ENCODE results near the gene CARD9. TPM values are rescaled to one million over a fixed set of nuclear protein-coding genes. Genes with fewer than 3 reads are reported as not detected.
A peak's percentile ranks its signal among the peaks of the same experiment; 100 is the strongest.

Gene CARD9, protein sequence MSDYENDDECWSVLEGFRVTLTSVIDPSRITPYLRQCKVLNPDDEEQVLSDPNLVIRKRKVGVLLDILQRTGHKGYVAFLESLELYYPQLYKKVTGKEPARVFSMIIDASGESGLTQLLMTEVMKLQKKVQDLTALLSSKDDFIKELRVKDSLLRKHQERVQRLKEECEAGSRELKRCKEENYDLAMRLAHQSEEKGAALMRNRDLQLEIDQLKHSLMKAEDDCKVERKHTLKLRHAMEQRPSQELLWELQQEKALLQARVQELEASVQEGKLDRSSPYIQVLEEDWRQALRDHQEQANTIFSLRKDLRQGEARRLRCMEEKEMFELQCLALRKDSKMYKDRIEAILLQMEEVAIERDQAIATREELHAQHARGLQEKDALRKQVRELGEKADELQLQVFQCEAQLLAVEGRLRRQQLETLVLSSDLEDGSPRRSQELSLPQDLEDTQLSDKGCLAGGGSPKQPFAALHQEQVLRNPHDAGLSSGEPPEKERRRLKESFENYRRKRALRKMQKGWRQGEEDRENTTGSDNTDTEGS
- total RNA-seq, result 1 to 10 TPM in 1 of 2 donors, under 1 TPM in 1; 0.78 to 1.3 TPM

DNA sequence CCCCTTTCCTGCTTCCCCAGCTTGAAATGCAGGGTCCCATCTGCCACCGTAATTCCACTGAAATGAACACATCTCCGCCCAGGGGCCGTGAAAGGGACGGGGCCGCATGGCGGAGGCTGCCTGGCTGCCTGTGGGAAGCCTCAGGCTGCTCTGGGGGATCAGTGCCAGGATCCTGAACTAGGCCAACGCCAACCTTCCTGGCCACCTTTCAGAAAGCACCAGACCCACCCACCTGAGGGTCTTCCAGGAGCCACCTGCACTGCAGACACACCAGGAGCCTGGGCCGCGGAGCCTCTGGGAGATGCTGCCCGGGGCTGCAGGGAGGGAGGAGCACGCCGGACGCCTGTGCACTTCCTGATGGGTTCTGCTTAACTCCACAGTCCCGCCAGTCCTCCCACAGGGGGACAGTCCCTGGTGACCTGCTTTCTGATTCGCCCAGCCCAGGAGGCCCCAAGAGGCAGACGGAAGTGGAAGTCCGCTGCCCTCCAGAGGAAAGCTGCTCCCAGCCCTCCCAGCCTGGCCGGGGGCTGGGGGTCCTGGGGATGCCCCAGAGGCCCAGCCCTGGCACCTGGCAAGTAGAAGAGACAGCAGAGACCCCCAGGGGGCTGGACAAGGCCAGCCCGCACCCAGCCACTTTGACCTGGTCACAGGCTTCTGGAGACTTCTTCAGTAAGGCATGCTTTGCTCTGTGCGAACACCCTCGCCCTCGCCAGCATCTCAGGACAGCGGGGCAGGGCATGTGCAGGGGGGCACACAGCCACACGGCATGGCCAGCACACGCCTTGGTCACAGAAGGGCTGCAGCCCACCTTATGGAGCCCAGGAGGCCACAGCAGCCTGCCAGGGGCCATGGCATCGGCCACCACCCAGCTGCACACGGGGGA lies at the start of gene CARD9:
Gene CARD9, minus strand, starts transcription at position 370 of the 883 bp plus-strand sequence. CDS start 1,591 bp downstream, outside the sequence.
- no peaks in the 10 kb centered on the region for H3K9me3 ChIP-seq
- peak within 1 kb of the TSS in 2 of 4 donors; percentile 61 to 65 for H3K27ac ChIP-seq
- H3K4me3 ChIP-seq, result no peak within 1 kb of the TSS
- DNase-seq, result peak in 3 of 4 donors; percentile 57 to 60 (median 60)
- ATAC-seq, result no peak
- intact Hi-C loops (cut with DNase I), result no loop called here
- TF ChIP-seq POLR2A (IDR thresholded peaks at IDR 0.05), result peak in 1 of 3 donors; percentile 32
- TF ChIP-seq, protein P1, sequence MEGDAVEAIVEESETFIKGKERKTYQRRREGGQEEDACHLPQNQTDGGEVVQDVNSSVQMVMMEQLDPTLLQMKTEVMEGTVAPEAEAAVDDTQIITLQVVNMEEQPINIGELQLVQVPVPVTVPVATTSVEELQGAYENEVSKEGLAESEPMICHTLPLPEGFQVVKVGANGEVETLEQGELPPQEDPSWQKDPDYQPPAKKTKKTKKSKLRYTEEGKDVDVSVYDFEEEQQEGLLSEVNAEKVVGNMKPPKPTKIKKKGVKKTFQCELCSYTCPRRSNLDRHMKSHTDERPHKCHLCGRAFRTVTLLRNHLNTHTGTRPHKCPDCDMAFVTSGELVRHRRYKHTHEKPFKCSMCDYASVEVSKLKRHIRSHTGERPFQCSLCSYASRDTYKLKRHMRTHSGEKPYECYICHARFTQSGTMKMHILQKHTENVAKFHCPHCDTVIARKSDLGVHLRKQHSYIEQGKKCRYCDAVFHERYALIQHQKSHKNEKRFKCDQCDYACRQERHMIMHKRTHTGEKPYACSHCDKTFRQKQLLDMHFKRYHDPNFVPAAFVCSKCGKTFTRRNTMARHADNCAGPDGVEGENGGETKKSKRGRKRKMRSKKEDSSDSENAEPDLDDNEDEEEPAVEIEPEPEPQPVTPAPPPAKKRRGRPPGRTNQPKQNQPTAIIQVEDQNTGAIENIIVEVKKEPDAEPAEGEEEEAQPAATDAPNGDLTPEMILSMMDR (IDR thresholded peaks at IDR 0.05), result no peak
- H3K4me1 ChIP-seq, result peaks cover 18% of the 10 kb centered on the region
- H3K36me3 ChIP-seq (replicated peaks in 1 of 2; ENCODE audit: insufficient read depth in 1 of 2, low read depth in 2 of 2), result no peaks in the 10 kb centered on the region
- no peaks in the 10 kb centered on the region for H3K27me3 ChIP-seq
- WGBS, 2 donors, result 59 to 87% methylated on average over 4 to 20 of the region's 27 CpGs

DNA sequence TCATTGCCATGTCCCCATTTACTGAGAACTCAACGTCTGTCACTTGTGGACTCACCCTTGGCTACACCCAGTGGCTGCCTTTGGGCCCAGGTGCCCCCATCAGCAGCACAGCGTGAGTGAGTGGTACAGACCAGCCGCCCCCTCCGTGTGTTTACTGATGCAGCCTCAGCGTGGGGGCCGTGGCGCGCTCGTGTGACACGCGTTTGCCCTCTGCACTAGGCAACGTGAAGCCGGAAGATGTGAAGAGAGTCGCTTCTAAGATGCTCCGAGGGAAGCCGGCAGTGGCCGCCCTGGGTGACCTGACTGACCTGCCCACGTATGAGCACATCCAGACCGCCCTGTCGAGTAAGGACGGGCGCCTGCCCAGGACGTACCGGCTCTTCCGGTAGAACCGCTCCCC lies 49.4 kb upstream of the CARD9 start:
- 94 to 96% methylated on average over 19 to 23 of the region's 26 CpGs for WGBS, 2 donors
- no peak overlapping the region for H3K4me3 ChIP-seq
- ATAC-seq (no peak), DNase-seq (no peak)
- no peaks in the 10 kb centered on the region for H3K9me3 ChIP-seq
- no peaks in the 10 kb centered on the region for H3K4me1 ChIP-seq
- H3K27me3 ChIP-seq, result no peaks in the 10 kb centered on the region
- no peak overlapping the region for H3K27ac ChIP-seq
- intact Hi-C loops (cut with DNase I), result no loop called here
- no peak for TF ChIP-seq POLR2A (IDR thresholded peaks at IDR 0.05)
- TF ChIP-seq, protein P1 (IDR thresholded peaks at IDR 0.05), result no peak
- H3K36me3 ChIP-seq (replicated peaks in 1 of 2; ENCODE audit: insufficient read depth in 1 of 2, low read depth in 2 of 2), result peaks cover 14 to 35% of the 10 kb centered on the region in 2 donors

DNA sequence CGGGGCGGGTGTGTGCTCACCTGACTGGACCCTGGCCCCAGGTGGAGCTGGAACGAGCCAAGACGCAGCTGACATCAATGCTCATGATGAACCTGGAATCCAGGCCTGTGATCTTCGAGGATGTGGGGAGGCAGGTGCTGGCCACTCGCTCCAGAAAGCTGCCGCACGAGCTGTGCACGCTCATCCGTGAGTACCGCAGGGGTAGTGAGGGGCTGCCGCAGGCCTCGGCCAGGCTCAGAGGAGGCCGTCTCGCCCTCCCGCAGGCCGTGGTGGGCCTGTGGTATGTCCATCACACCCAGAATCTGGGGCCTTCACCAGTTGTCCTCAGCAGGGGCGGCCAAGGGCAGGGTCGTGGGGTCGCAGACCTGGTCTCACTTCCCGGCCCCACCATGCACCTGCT lies 48.3 kb upstream of the CARD9 start:
- no peaks in the 10 kb centered on the region for H3K4me1 ChIP-seq
- DNase-seq (no peak), ATAC-seq (no peak)
- peaks cover 19 to 42% of the 10 kb centered on the region in 2 donors for H3K36me3 ChIP-seq (replicated peaks in 1 of 2; ENCODE audit: insufficient read depth in 1 of 2, low read depth in 2 of 2)
- intact Hi-C loops (cut with DNase I), result no loop called here
- H3K27me3 ChIP-seq, result no peaks in the 10 kb centered on the region
- no peak for TF ChIP-seq POLR2A (IDR thresholded peaks at IDR 0.05)
- TF ChIP-seq, protein P1 (IDR thresholded peaks at IDR 0.05), result no peak
- no peaks in the 10 kb centered on the region for H3K9me3 ChIP-seq
- 87 to 100% methylated on average over 1 to 21 of the region's 21 CpGs for WGBS, 2 donors
- no peak overlapping the region for H3K4me3 ChIP-seq
- no peak overlapping the region for H3K27ac ChIP-seq

DNA sequence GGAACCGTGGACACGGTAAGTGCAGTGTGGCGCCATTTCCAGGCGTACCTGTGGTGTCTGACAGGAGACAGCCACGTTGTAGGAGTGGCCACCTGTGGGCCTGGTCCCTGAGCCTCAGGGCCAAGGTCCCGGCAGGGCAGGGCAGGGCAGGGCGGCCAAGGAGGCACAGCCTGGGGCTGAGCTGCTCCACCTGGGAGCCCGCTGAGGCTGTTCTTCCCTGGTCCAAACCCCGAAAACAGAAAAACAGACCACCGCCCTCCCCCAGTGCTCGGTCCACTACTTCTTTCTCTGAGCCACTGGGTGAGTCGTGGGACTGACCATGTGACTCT lies 45.6 kb upstream of the CARD9 start:
- no peak for DNase-seq
- no peak overlapping the region for H3K4me3 ChIP-seq
- no peak overlapping the region for H3K27ac ChIP-seq
- H3K4me1 ChIP-seq, result no peaks in the 10 kb centered on the region
- no peak for ATAC-seq
- H3K9me3 ChIP-seq, result no peaks in the 10 kb centered on the region
- 90 to 94% methylated on average over 10 to 12 of the region's 12 CpGs for WGBS, 2 donors
- H3K36me3 ChIP-seq (replicated peaks in 1 of 2; ENCODE audit: insufficient read depth in 1 of 2, low read depth in 2 of 2), result peaks cover 19 to 54% of the 10 kb centered on the region in 2 donors
- intact Hi-C loops (cut with DNase I), result no loop called here
- H3K27me3 ChIP-seq, result no peaks in the 10 kb centered on the region
- TF ChIP-seq, protein P1 (IDR thresholded peaks at IDR 0.05), result no peak
- TF ChIP-seq POLR2A (IDR thresholded peaks at IDR 0.05), result no peak
